Stomach (tissue), 4 donors: ENCODE measurements around the gene THYN1.

Experiments
- CTCF ChIP-seq, 7 experiments: fragments of 450-650 bp in 4 of 7; fragments of 200-600 bp in 3 of 7; sonication (generic) in 3 of 7; IDR thresholded peaks; one replicate each; pipeline ENCODE4 v1.5.1; 2016 to 2019; ENCODE audit warnings: antibody characterized with exemption in 7 of 7, control low read depth in 2 of 7, mild to moderate bottlenecking in 1 of 7
- POLR2A ChIP-seq, 4 donors: fragments of 450-650 bp; IDR thresholded peaks; one replicate each; pipeline ENCODE4 v1.6.1; 2016; ENCODE audit warnings: antibody characterized with exemption in 4 of 4, control low read depth in 2 of 4, mild to moderate bottlenecking in 1 of 4, moderate library complexity in 1 of 4
- POLR2AphosphoS5 ChIP-seq, 3 donors: sonication (generic); formaldehyde crosslinking; IDR thresholded peaks; one replicate each; pipeline ENCODE4 v1.6.1; 2016; ENCODE audit warnings: antibody characterized with exemption in 3 of 3

GRCh38 chr11:134278356-134278755, 25.2 kb upstream of the THYN1 start:
- TF ChIP-seq CTCF (IDR thresholded peaks at IDR 0.05) = no peak
- TF ChIP-seq POLR2AphosphoS5 (IDR thresholded peaks at IDR 0.05) = no peak
- TF ChIP-seq POLR2A (IDR thresholded peaks at IDR 0.05) = no peak
